Nephron progenitor cell (in vitro differentiated cells): ENCODE data around the gene GCNT1.
"Not testable (repeated sequence)": the region's sequence is repeated elsewhere in the genome, so short reads cannot be mapped to it uniquely, and the experiment has no call there.

Experiments
- DNase-seq: peaks from one replicate; pipeline ENCODE4 v3.0.0; 2021
- H3K27ac Mint-ChIP-seq: 2 replicates; pipeline ENCODE4 v1.8.0; 2021; ENCODE audit warnings: mild to moderate bottlenecking, moderate library complexity, mixed read lengths
- H3K27me3 Mint-ChIP-seq: 2 replicates; pipeline ENCODE4 v1.8.0; 2021; ENCODE audit warnings: mild to moderate bottlenecking, low read depth, mixed read lengths; ENCODE audit not compliant: poor library complexity
- H3K36me3 Mint-ChIP-seq: 2 replicates; pipeline ENCODE4 v1.8.0; 2021; ENCODE audit warnings: low read depth, mixed read lengths
- H3K4me1 Mint-ChIP-seq: 2 replicates; pipeline ENCODE4 v1.8.0; 2021; ENCODE audit warnings: mixed read lengths
- H3K4me3 Mint-ChIP-seq: 2 replicates; pipeline ENCODE4 v1.8.0; 2021; ENCODE audit warnings: mild to moderate bottlenecking, moderate library complexity, mixed read lengths
- H3K9me3 Mint-ChIP-seq: 2 replicates; pipeline ENCODE4 v1.8.0; 2021; ENCODE audit warnings: mild to moderate bottlenecking, moderate library complexity, mixed read lengths
- CTCF ChIP-seq: fragments of 200-600 bp; sonication (generic); IDR thresholded peaks from 2 replicates; pipeline ENCODE4 v1.5.0; 2021; ENCODE audit warnings: antibody characterized with exemption

The GCNT1 gene

GRCh38 chr9:76512826-76513225, 53.8 kb downstream of the GCNT1 start:
- Mint-ChIP-seq H3K9me3 (peaks cover 30% of the 10 kb centered on the region), H3K27me3 (no peaks in the 10 kb centered on the region), H3K27ac (no peak overlapping the region), H3K4me1 (peaks cover 9% of the 10 kb centered on the region), H3K4me3 (no peak overlapping the region), H3K36me3 (peaks cover 8% of the 10 kb centered on the region)
- no peak for DNase-seq
- no peak for TF ChIP-seq CTCF

GRCh38 chr9:76516350-76516749, 57.4 kb downstream of the GCNT1 start:
- DNase-seq = no peak
- TF ChIP-seq CTCF = no peak
- H3K4me1 Mint-ChIP-seq = peaks cover 27% of the 10 kb centered on the region
- H3K9me3 Mint-ChIP-seq = peaks cover 30% of the 10 kb centered on the region
- no peak overlapping the region for H3K4me3 Mint-ChIP-seq
- H3K27ac Mint-ChIP-seq = no peak overlapping the region
- H3K36me3 Mint-ChIP-seq = peaks cover 8% of the 10 kb centered on the region
- H3K27me3 Mint-ChIP-seq = no peaks in the 10 kb centered on the region

GRCh38 chr9:76516871-76517270, 57.9 kb downstream of the GCNT1 start:
- H3K27me3 Mint-ChIP-seq = no peaks in the 10 kb centered on the region
- DNase-seq = no peak
- TF ChIP-seq CTCF = no peak
- H3K4me3 Mint-ChIP-seq = no peak overlapping the region
- peaks cover 8% of the 10 kb centered on the region for H3K36me3 Mint-ChIP-seq
- H3K9me3 Mint-ChIP-seq = peaks cover 30% of the 10 kb centered on the region
- H3K4me1 Mint-ChIP-seq = peaks cover 32% of the 10 kb centered on the region
- H3K27ac Mint-ChIP-seq = no peak overlapping the region

- peaks cover 2% of the 10 kb centered on the region for H3K36me3 Mint-ChIP-seq
- H3K4me3 Mint-ChIP-seq = peak overlapping the region; percentile 15
- peaks cover 1% of the 10 kb centered on the region for H3K27me3 Mint-ChIP-seq
- DNase-seq = no peak
- H3K9me3 Mint-ChIP-seq = peaks cover 12% of the 10 kb centered on the region
- H3K4me1 Mint-ChIP-seq = peaks cover 45% of the 10 kb centered on the region
- no peak for TF ChIP-seq CTCF
- H3K27ac Mint-ChIP-seq = peak overlapping the region; percentile 84
Measured at GRCh38 chr9:76519075-76519835, 60.3 kb downstream of the GCNT1 start.

GRCh38 chr9:76521244-76521681, 62.3 kb downstream of the GCNT1 start:
- Mint-ChIP-seq H3K36me3 (no peaks in the 10 kb centered on the region), H3K4me1 (peaks cover 45% of the 10 kb centered on the region), H3K4me3 (no peak overlapping the region), H3K9me3 (no peaks in the 10 kb centered on the region), H3K27me3 (peaks cover 4% of the 10 kb centered on the region), H3K27ac (peak overlapping the region; percentile 73)
- DNase-seq = no peak
- TF ChIP-seq CTCF = no peak

- Mint-ChIP-seq H3K9me3 (no peaks in the 10 kb centered on the region), H3K27me3 (peaks cover 4% of the 10 kb centered on the region), H3K4me3 (no peak overlapping the region), H3K4me1 (peaks cover 44% of the 10 kb centered on the region), H3K36me3 (no peaks in the 10 kb centered on the region), H3K27ac (peak overlapping the region; percentile 73)
- DNase-seq = no peak
- no peak for TF ChIP-seq CTCF
Measured at GRCh38 chr9:76521906-76522305, 62.9 kb downstream of the GCNT1 start.

- H3K4me3 Mint-ChIP-seq, H3K36me3 Mint-ChIP-seq, H3K27ac Mint-ChIP-seq, H3K9me3 Mint-ChIP-seq, DNase-seq, H3K27me3 Mint-ChIP-seq: not testable (repeated sequence)
- H3K4me1 Mint-ChIP-seq = peaks cover 35% of the 10 kb centered on the region
Measured at GRCh38 chr9:76523617-76524200, 64.7 kb downstream of the GCNT1 start.
